ENCODE measurements around the gene POLR2A.
A peak's percentile ranks its signal among the peaks of the same experiment; 100 is the strongest.
"Not testable (repeated sequence)": the region's sequence is repeated elsewhere in the genome, so short reads cannot be mapped to it uniquely, and the experiment has no call there.

The POLR2A gene

GRCh38 chr17:7479213-7480088 is 4.7 kb upstream of the POLR2A start, which contains the start of gene ZBTB4:
Gene ZBTB4 (minus strand): TSS chr17:7479631. CDS start chr17:7466801, 12,830 bp downstream.
- peak; percentile 72 for DNase-seq

GRCh38 chr17:7480089-7480384 is 4.1 kb upstream of the POLR2A start:
- DNase-seq: no peak

- DNase-seq: not testable (repeated sequence)
These were observed 2.9 kb upstream of the POLR2A start, which contains the start of gene SLC35G6 for GRCh38 chr17:7481275-7481674. Gene SLC35G6 (plus strand): TSS chr17:7481446. CDS start chr17:7481517, 71 bp downstream.

GRCh38 chr17:7481842-7482741 is 2.1 kb upstream of the POLR2A start:
- not testable (repeated sequence) for DNase-seq

- DNase-seq: not testable (repeated sequence)
These were observed 1.5 kb upstream of the POLR2A start for GRCh38 chr17:7482742-7483088.

GRCh38 chr17:7483255-7484066 is 705 bp upstream of the POLR2A start:
- peak; percentile 95 for DNase-seq

- no peak for DNase-seq
These were observed 782 bp downstream of the POLR2A start for GRCh38 chr17:7484919-7485377.

- no peak for DNase-seq
These were observed 2.0 kb downstream of the POLR2A start for GRCh38 chr17:7486181-7486580.

- DNase-seq: no peak
These were observed 6.0 kb downstream of the POLR2A start for GRCh38 chr17:7490144-7490543.

- no peak for DNase-seq
These were observed 7.4 kb downstream of the POLR2A start for GRCh38 chr17:7491583-7491982.

GRCh38 chr17:7493941-7494340 is 9.8 kb downstream of the POLR2A start:
- DNase-seq: no peak

- DNase-seq: no peak
These were observed 11.8 kb downstream of the POLR2A start for GRCh38 chr17:7495906-7496434.

GRCh38 chr17:7496470-7497183 is 12.5 kb downstream of the POLR2A start:
- DNase-seq: no peak

GRCh38 chr17:7497228-7497627 is 13.1 kb downstream of the POLR2A start:
- DNase-seq: no peak

GRCh38 chr17:7497636-7498035 is 13.5 kb downstream of the POLR2A start:
- DNase-seq: no peak

GRCh38 chr17:7499161-7499560 is 15.0 kb downstream of the POLR2A start:
- DNase-seq: no peak

GRCh38 chr17:7501729-7502128 is 17.6 kb downstream of the POLR2A start:
- DNase-seq: no peak

- no peak for DNase-seq
These were observed 18.1 kb downstream of the POLR2A start for GRCh38 chr17:7502171-7502847.

- no peak for DNase-seq
These were observed 18.8 kb downstream of the POLR2A start for GRCh38 chr17:7502987-7503386.

- no peak for DNase-seq
These were observed 19.4 kb downstream of the POLR2A start for GRCh38 chr17:7503521-7503920.

- DNase-seq: no peak
These were observed 24.0 kb downstream of the POLR2A start for GRCh38 chr17:7508145-7508544.

All from activated CD8-positive, alpha-beta memory T cell treated with anti-CD3 and anti-CD28 coated beads, Interleukin-2, amount 50 U/mL, for 4 hours (primary cell).